Left renal pelvis (tissue), 4 donors: ENCODE results near the gene SPEG. TPM values are rescaled to one million over a fixed set of nuclear protein-coding genes. Genes with fewer than 3 reads are reported as not detected.

ENCODE experiments used
- DNase-seq, 4 donors: peaks; one replicate each; pipeline ENCODE4 v3.0.0-alpha.2; 2013; ENCODE audit warnings: low read depth in 4 of 4, low spot score in 3 of 4
- polyA plus RNA-seq, 4 donors: library from polyadenylated mRNA; unstranded; fragments of 120-200 nt; gene quantifications; one replicate each; pipeline ENCODE4 v1.2.1, GENCODE V29; 2013; ENCODE audit not compliant: insufficient read length in 4 of 4

The SPEG gene
- polyA plus RNA-seq, 4 donors: 9.7 to 18.0 (median 12.5) TPM

DNA sequence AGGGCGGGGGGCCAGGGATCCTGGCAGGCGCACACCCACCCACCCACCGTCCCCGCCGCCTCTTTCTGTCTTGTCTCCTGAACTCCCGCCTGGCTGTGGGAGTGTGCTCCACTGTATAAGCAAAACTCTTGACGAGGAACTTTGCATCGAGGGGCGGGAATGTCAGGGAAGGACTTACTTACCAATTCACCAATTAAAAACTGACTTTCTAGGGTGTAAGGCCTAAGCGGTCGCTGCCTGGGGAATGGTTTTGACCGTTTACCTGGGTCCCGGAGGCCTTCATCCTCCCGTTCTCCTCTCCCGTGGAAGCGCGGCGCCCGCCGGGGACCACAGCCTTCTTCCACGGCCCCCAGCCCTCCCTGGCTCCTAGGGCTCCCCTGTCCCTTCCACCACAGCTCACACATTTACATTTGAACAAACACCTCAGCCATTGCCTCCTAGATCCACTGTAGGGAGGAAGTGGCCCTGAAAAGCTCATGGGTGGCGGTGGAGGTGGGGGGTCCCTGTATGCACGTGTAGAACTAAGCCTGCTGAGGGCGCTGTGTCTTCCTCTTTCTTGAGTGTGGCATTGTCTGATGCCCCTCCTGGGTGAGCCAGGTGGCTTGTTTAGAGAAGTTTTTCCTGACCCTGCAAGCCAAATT is 88.5 kb downstream of the SPEG start:
- DNase-seq: no peak

GRCh38 chr2:219524817-219525216 is 90.2 kb downstream of the SPEG start:
- no peak for DNase-seq

DNA sequence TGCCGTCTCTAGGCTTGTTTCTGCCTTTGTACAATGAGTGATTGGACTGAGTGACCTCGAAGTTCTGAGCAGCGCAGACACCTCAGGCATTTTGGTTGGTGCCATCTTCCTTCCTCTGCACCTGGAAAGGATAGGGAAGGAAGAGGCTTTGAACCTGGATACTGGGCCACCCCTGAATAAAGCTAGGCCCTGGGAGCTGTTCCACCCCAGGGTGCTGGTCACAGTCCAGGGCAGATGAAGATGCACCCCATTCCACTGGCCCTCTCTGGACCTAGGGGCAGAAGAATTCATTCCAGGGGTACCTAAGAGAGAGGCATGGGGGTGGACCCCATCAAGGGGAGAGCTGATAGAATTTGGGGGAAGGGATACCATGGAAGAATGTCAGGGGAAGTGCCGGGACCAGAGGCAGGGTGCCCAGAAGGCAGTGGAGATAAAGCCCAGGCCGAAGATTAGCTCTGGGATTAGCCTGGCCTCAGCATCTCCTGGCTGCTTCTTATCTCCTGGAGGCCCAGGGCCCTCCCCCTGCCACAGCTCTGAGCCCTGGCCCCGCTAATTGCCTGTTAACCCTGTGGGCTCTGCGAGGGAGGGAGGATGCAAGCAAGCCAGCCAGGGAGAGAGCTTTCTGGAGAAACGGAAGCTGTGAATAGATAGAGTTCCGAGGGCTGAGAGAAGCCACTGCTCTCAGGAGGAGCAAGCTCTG is 91.0 kb downstream of the SPEG start:
- DNase-seq: no peak

DNA sequence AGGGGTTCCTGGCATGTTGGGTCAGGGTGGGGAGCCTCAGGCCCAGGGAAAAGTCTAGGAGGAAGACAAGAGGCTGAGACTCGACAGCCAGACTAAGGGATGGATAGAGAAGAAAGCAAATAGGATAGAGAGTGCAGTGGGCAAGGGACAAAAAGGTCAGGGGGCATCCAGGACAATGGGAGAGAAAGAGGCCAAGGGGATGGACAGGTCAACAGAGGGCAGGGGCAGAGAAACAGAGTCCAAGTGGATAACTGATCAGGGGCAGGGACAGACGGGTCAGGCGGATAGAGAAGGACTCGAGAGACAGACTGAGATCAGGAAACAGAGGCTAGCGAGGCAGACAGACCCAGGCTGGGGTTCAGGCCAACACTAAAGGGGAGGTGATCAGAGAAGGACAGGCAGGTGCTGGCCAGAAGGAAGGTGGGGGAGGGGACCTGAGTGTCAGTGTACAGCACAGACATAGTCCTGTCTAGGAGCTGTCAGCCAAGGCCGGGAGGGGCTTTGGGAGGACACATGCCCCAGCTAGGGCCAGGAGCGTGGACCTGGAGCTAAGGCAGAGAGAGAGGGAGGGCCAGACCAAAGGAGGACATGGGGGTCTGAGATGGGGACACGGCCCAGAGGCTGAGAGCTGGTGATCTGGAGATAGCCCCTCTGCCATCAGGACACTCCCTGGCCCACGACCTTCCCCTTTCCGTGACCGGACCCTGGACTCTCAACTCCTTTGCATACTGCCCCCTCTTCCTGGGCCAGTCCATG is 91.9 kb downstream of the SPEG start:
- no peak for DNase-seq

- no peak for DNase-seq
Observed at GRCh38 chr2:219527076-219527394, 92.4 kb downstream of the SPEG start.

DNA sequence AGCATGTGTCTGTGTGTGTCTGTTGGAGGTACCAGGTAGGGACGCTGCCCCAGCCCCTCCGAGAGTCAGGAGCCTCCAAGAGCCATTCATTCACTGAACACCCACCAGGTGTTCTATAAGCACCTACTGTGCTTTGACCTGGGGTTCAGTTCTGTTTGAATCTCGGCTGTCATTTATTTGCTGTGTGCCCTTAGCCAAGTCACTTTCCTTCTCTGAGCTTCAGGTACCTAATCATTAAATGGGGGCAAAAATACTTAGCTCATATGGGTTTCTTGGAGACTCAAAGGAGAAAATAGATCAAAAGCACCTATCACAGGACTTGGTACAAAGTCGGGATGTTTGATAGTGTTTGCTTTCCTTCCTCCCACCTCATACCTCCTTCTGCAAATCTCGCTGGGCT is 92.8 kb downstream of the SPEG start:
- no peak for DNase-seq

GRCh38 chr2:219530048-219530963 is 95.7 kb downstream of the SPEG start:
- peak in 1 of 4 donors; percentile 74 for DNase-seq

GRCh38 chr2:219531639-219532377 is 97.2 kb downstream of the SPEG start:
- DNase-seq: no peak

GRCh38 chr2:219532378-219532649 is 97.7 kb downstream of the SPEG start:
- DNase-seq: no peak

GRCh38 chr2:219533930-219534661 is 99.5 kb downstream of the SPEG start:
- DNase-seq: no peak

GRCh38 chr2:219536425-219536824 is 101.8 kb downstream of the SPEG start:
- DNase-seq: no peak

- no peak for DNase-seq
Observed at GRCh38 chr2:219536967-219537366, 102.3 kb downstream of the SPEG start.

- DNase-seq: no peak
Observed at GRCh38 chr2:219537657-219538488, 103.2 kb downstream of the SPEG start.

- no peak for DNase-seq
Observed at GRCh38 chr2:219538504-219538951, 103.9 kb downstream of the SPEG start.

DNA sequence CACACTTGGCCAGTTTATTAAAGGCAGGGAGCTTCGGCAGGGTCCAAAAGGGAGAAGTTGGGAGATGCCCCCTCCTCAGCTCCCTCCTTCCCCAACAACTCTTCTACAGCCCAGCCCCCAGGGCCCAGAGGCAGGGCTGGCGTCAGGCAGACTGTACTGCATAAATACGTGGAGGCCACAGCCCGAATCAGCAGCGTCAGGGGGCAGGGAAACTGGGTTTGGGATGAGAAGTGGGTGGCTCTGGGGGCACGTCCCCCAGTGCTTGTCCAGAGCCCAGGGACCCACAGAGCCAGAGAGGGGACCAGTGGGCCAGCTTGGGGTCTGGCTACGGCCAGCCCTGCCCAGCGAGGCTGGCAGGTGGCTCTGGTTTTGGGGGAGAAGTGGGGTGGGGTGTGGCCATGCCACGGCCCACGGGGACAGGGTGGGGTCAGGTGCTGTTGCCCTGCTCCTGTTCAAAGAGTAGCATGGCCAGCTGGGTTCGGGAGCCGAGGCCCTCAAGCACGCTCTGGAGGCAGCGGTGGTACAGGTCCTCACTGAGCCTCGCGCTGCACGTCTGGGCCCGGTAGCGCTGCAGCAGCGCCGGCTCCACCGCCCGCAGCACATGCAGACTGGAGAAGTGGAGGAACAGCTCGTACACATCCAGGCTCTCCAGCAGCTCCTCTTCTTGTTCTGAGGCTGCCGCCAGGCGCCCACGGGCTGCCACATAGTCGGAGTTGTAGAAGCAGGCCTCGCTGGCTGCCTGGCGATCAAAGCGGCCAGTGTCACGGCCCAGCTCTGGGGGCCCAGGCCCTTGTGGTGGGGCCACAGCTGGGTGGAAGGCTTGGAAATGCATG is 104.5 kb downstream of the SPEG start:
- no peak for DNase-seq

- no peak for DNase-seq
Observed at GRCh38 chr2:219539926-219540678, 105.5 kb downstream of the SPEG start.
